ENCODE results near the gene EPHB1.
A peak's percentile ranks its signal among the peaks of the same experiment; 100 is the strongest.

EPHB1 gene

DNA sequence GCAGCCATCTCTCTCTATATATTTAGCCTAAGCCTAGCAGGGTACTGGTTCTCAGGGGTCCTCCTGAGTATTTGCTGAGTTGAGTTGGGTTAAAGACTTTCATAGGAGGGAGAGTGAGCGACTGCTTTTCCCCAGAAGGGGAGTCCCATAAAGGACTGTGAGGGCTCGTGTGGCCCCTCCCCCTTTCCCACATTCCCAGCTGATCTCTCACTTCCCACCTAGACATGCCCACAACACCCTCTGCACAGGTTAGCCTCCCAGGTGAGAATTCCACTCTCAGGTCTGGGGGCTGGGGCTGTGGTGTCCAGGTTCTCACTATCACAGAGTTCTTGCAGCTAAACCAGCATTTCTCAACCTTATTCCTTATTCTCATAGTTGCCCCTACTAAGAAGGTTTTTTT is 15.8 kb downstream of the EPHB1 start:
- Histone ChIP-seq H3K27ac (ENCODE audit: low read depth, low read length) (no peak overlapping the region), H3K4me3 (ENCODE audit: low read length) (no peak overlapping the region), H4K8ac (ENCODE audit: low read depth, low read length) (no peak overlapping the region), H3K36me3 (ENCODE audit: control insufficient read depth, insufficient read depth, low read length) (no peaks in the 10 kb centered on the region), H3K4me1 (ENCODE audit: control insufficient read depth, low read depth, low read length) (peaks cover 11% of the 10 kb centered on the region), H3K79me2 (ENCODE audit: control insufficient read depth, insufficient read depth, low read length) (no peaks in the 10 kb centered on the region), H3K23ac (ENCODE audit: low read length) (no peak overlapping the region), H3K18ac (ENCODE audit: low read length) (no peak overlapping the region), H3K27me3 (ENCODE audit: insufficient read depth, low read length, poor library complexity) (no peaks in the 10 kb centered on the region), H4K5ac (ENCODE audit: low read length) (no peak overlapping the region), H2BK5ac (ENCODE audit: low read length) (no peak overlapping the region), H2BK120ac (ENCODE audit: low read depth, low read length) (no peak overlapping the region), H3K4ac (ENCODE audit: low read depth, low read length) (no peak overlapping the region), H2BK15ac (replicated peaks; ENCODE audit: low read depth) (no peak overlapping the region), H3K9ac (ENCODE audit: low read length) (no peak overlapping the region), H2AK5ac (ENCODE audit: low read length) (no peak overlapping the region), H3K4me2 (ENCODE audit: low read length) (no peak overlapping the region), H3K79me1 (ENCODE audit: low read length) (no peaks in the 10 kb centered on the region), H3K56ac (ENCODE audit: low read length) (no peak overlapping the region)
- peak; percentile 57 for DNase-seq
- WGBS (ENCODE audit: extremely low coverage, insufficient coverage, low lambda C conversion rate): no CpG with 5 or more reads among the region's 2 CpGs

DNA sequence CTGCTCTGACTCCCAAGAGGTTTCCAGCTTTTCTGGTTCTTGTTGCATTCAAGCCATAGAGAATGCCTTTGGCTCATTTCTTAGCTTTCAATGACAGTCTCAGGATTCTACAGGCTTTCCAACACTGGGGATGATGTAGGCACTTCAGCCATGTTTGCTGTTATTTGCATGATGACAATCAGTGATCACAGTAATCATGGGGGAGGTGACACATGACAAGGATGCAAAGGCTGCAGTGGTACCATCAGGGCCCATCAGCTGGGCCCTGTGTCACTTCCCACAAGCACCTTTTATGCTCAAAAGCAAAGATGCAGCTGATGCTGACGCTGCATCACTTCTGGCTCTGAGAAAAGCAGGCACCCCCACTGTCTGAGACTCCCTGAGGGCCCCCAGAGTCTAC is 18.6 kb downstream of the EPHB1 start:
- Histone ChIP-seq H2BK120ac (ENCODE audit: low read depth, low read length) (no peak overlapping the region), H2BK15ac (replicated peaks; ENCODE audit: low read depth) (no peak overlapping the region), H3K56ac (ENCODE audit: low read length) (no peak overlapping the region), H3K23ac (ENCODE audit: low read length) (no peak overlapping the region), H3K27ac (ENCODE audit: low read depth, low read length) (no peak overlapping the region), H3K4me3 (ENCODE audit: low read length) (no peak overlapping the region), H3K4me1 (ENCODE audit: control insufficient read depth, low read depth, low read length) (peaks cover 11% of the 10 kb centered on the region), H3K9ac (ENCODE audit: low read length) (no peak overlapping the region), H4K8ac (ENCODE audit: low read depth, low read length) (no peak overlapping the region), H3K4ac (ENCODE audit: low read depth, low read length) (no peak overlapping the region), H4K5ac (ENCODE audit: low read length) (no peak overlapping the region), H3K18ac (ENCODE audit: low read length) (no peak overlapping the region), H2AK5ac (ENCODE audit: low read length) (no peak overlapping the region), H3K36me3 (ENCODE audit: control insufficient read depth, insufficient read depth, low read length) (no peaks in the 10 kb centered on the region), H2BK5ac (ENCODE audit: low read length) (no peak overlapping the region), H3K27me3 (ENCODE audit: insufficient read depth, low read length, poor library complexity) (no peaks in the 10 kb centered on the region), H3K4me2 (ENCODE audit: low read length) (no peak overlapping the region), H3K79me2 (ENCODE audit: control insufficient read depth, insufficient read depth, low read length) (no peaks in the 10 kb centered on the region), H3K79me1 (ENCODE audit: low read length) (no peaks in the 10 kb centered on the region)
- WGBS (ENCODE audit: extremely low coverage, insufficient coverage, low lambda C conversion rate): no CpG with 5 or more reads among the region's 1 CpG
- no peak for DNase-seq

DNA sequence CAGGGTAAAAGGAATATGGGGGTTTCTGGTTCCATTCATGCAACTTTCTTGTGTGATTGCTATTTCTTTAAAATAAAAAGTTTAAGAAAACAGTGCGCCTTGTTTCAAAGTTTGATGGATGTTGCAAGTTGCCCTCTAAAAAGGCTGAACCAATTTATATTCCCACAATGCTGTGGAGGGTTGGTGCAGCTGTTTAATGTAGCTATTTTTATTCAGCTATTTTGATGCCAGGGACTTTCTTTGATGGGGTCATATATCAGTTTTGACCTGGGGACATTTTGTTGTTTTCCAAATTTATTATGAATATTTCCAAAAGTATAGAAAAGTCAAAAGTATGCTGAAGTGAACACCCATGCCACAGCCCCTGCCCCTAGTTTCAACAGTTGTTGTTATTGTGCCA is 20.5 kb downstream of the EPHB1 start:
- Histone ChIP-seq H3K27ac (ENCODE audit: low read depth, low read length) (no peak overlapping the region), H3K79me2 (ENCODE audit: control insufficient read depth, insufficient read depth, low read length) (no peaks in the 10 kb centered on the region), H3K23ac (ENCODE audit: low read length) (no peak overlapping the region), H3K27me3 (ENCODE audit: insufficient read depth, low read length, poor library complexity) (no peaks in the 10 kb centered on the region), H3K18ac (ENCODE audit: low read length) (no peak overlapping the region), H4K5ac (ENCODE audit: low read length) (no peak overlapping the region), H3K79me1 (ENCODE audit: low read length) (no peaks in the 10 kb centered on the region), H3K4me3 (ENCODE audit: low read length) (no peak overlapping the region), H2BK5ac (ENCODE audit: low read length) (no peak overlapping the region), H3K4me1 (ENCODE audit: control insufficient read depth, low read depth, low read length) (peaks cover 4% of the 10 kb centered on the region), H3K4ac (ENCODE audit: low read depth, low read length) (no peak overlapping the region), H3K56ac (ENCODE audit: low read length) (no peak overlapping the region), H3K4me2 (ENCODE audit: low read length) (no peak overlapping the region), H3K9ac (ENCODE audit: low read length) (no peak overlapping the region), H3K36me3 (ENCODE audit: control insufficient read depth, insufficient read depth, low read length) (no peaks in the 10 kb centered on the region), H2BK120ac (ENCODE audit: low read depth, low read length) (no peak overlapping the region), H4K8ac (ENCODE audit: low read depth, low read length) (no peak overlapping the region), H2BK15ac (replicated peaks; ENCODE audit: low read depth) (no peak overlapping the region), H2AK5ac (ENCODE audit: low read length) (no peak overlapping the region)
- WGBS (ENCODE audit: extremely low coverage, insufficient coverage, low lambda C conversion rate): no CpG with 5 or more reads among the region's 1 CpG
- no peak for DNase-seq

DNA sequence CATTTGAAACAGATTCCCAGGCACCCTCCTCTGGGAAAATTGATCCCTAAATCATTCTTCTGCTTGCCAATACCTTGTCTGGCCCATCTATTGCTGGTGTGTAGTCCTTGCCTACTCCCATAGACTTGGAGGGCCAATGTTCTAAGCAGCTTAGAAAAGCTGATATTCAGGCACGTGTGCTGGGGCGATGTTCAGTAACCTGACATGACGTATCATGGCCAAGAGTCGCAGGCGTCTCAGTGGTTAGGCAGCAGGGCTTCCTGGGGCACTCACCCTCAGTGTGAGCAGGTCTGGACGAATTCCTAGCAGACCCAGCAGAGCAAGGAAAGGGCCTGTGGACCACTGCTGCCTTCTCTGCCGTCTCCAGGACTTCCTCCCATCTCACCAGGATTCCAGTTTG is 21.6 kb downstream of the EPHB1 start:
- H3K23ac ChIP-seq (ENCODE audit: low read length): no peak overlapping the region
- H3K9ac ChIP-seq (ENCODE audit: low read length): no peak overlapping the region
- H3K27me3 ChIP-seq (ENCODE audit: insufficient read depth, low read length, poor library complexity): no peaks in the 10 kb centered on the region
- H3K79me1 ChIP-seq (ENCODE audit: low read length): no peaks in the 10 kb centered on the region
- no peak overlapping the region for H3K27ac ChIP-seq (ENCODE audit: low read depth, low read length)
- H3K4me1 ChIP-seq (ENCODE audit: control insufficient read depth, low read depth, low read length): no peaks in the 10 kb centered on the region
- no peak overlapping the region for H4K8ac ChIP-seq (ENCODE audit: low read depth, low read length)
- H2BK120ac ChIP-seq (ENCODE audit: low read depth, low read length): no peak overlapping the region
- no peaks in the 10 kb centered on the region for H3K36me3 ChIP-seq (ENCODE audit: control insufficient read depth, insufficient read depth, low read length)
- no peak overlapping the region for H3K4ac ChIP-seq (ENCODE audit: low read depth, low read length)
- no peak for DNase-seq
- H3K4me3 ChIP-seq (ENCODE audit: low read length): no peak overlapping the region
- H3K79me2 ChIP-seq (ENCODE audit: control insufficient read depth, insufficient read depth, low read length): no peaks in the 10 kb centered on the region
- H3K4me2 ChIP-seq (ENCODE audit: low read length): no peak overlapping the region
- no peak overlapping the region for H3K56ac ChIP-seq (ENCODE audit: low read length)
- no peak overlapping the region for H2BK15ac ChIP-seq (replicated peaks; ENCODE audit: low read depth)
- H2BK5ac ChIP-seq (ENCODE audit: low read length): no peak overlapping the region
- WGBS (ENCODE audit: extremely low coverage, insufficient coverage, low lambda C conversion rate): no CpG with 5 or more reads among the region's 7 CpGs
- no peak overlapping the region for H4K5ac ChIP-seq (ENCODE audit: low read length)
- H3K18ac ChIP-seq (ENCODE audit: low read length): no peak overlapping the region
- H2AK5ac ChIP-seq (ENCODE audit: low read length): no peak overlapping the region

DNA sequence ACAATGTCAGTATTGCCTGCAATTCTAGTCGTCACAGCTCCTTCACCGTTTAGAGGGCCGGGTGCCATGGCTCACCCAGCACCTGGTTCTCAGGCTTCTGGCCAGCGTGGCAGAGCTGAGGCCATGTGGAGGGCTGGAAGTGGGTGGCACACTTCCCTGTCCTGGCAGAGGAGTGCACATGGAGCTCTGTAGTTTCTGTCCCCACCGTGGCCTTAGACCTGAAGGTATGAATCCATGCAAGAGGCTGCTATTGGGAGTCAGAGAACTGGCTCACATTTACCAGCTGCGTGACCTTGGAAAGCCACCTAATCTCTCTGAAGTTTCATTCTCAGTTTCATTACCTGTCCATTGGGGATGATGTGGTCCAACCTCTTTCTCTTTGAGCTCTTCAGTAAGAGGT is 22.2 kb downstream of the EPHB1 start:
- Histone ChIP-seq H2BK15ac (replicated peaks; ENCODE audit: low read depth) (no peak overlapping the region), H4K8ac (ENCODE audit: low read depth, low read length) (no peak overlapping the region), H3K23ac (ENCODE audit: low read length) (no peak overlapping the region), H3K27me3 (ENCODE audit: insufficient read depth, low read length, poor library complexity) (no peaks in the 10 kb centered on the region), H2BK120ac (ENCODE audit: low read depth, low read length) (no peak overlapping the region), H3K36me3 (ENCODE audit: control insufficient read depth, insufficient read depth, low read length) (no peaks in the 10 kb centered on the region), H3K79me2 (ENCODE audit: control insufficient read depth, insufficient read depth, low read length) (no peaks in the 10 kb centered on the region), H3K18ac (ENCODE audit: low read length) (no peak overlapping the region), H3K4me2 (ENCODE audit: low read length) (no peak overlapping the region), H3K4ac (ENCODE audit: low read depth, low read length) (no peak overlapping the region), H2AK5ac (ENCODE audit: low read length) (no peak overlapping the region), H3K27ac (ENCODE audit: low read depth, low read length) (no peak overlapping the region), H3K9ac (ENCODE audit: low read length) (no peak overlapping the region), H3K79me1 (ENCODE audit: low read length) (no peaks in the 10 kb centered on the region), H3K4me3 (ENCODE audit: low read length) (no peak overlapping the region), H3K56ac (ENCODE audit: low read length) (no peak overlapping the region), H2BK5ac (ENCODE audit: low read length) (no peak overlapping the region), H4K5ac (ENCODE audit: low read length) (no peak overlapping the region), H3K4me1 (ENCODE audit: control insufficient read depth, low read depth, low read length) (no peaks in the 10 kb centered on the region)
- DNase-seq: no peak
- WGBS (ENCODE audit: extremely low coverage, insufficient coverage, low lambda C conversion rate): no CpG with 5 or more reads among the region's 6 CpGs

GRCh38 chr3:134820994-134821393 is 25.9 kb downstream of the EPHB1 start:
- Histone ChIP-seq H3K18ac (ENCODE audit: low read length) (no peak overlapping the region), H3K4me2 (ENCODE audit: low read length) (no peak overlapping the region), H2BK15ac (replicated peaks; ENCODE audit: low read depth) (no peak overlapping the region), H3K9ac (ENCODE audit: low read length) (no peak overlapping the region), H3K23ac (ENCODE audit: low read length) (no peak overlapping the region), H3K4me3 (ENCODE audit: low read length) (no peak overlapping the region), H3K36me3 (ENCODE audit: control insufficient read depth, insufficient read depth, low read length) (no peaks in the 10 kb centered on the region), H2BK5ac (ENCODE audit: low read length) (no peak overlapping the region), H2AK5ac (ENCODE audit: low read length) (no peak overlapping the region), H3K79me1 (ENCODE audit: low read length) (no peaks in the 10 kb centered on the region), H3K4ac (ENCODE audit: low read depth, low read length) (no peak overlapping the region), H3K27ac (ENCODE audit: low read depth, low read length) (no peak overlapping the region), H3K79me2 (ENCODE audit: control insufficient read depth, insufficient read depth, low read length) (no peaks in the 10 kb centered on the region), H2BK120ac (ENCODE audit: low read depth, low read length) (no peak overlapping the region), H3K27me3 (ENCODE audit: insufficient read depth, low read length, poor library complexity) (no peaks in the 10 kb centered on the region), H3K4me1 (ENCODE audit: control insufficient read depth, low read depth, low read length) (no peaks in the 10 kb centered on the region), H4K5ac (ENCODE audit: low read length) (no peak overlapping the region), H3K56ac (ENCODE audit: low read length) (no peak overlapping the region), H4K8ac (ENCODE audit: low read depth, low read length) (no peak overlapping the region)
- DNase-seq: no peak
- WGBS (ENCODE audit: extremely low coverage, insufficient coverage, low lambda C conversion rate): no CpG with 5 or more reads among the region's 1 CpG

Measured in mesendoderm (in vitro differentiated cells).